Uterus (tissue), 4 donors: Measurements from ENCODE around the gene RPP21. TPM values are rescaled to one million over a fixed set of nuclear protein-coding genes. Genes with fewer than 3 reads are reported as not detected.

Source experiments
- DNase-seq, 2 donors: peaks; one replicate each; pipeline ENCODE4 v3.0.0-alpha.2; 2019 to 2020
- H3K27ac ChIP-seq, 2 donors: fragments of 200-600 bp; sonication (generic); 1 replicate in 1 of 2; 2 replicates in 1 of 2; pipeline ENCODE4 v1.5.1; 2016 to 2018
- H3K27me3 ChIP-seq, 2 donors: fragments of 200-600 bp; sonication (generic); one replicate each; pipeline ENCODE4 v1.5.1; 2018 to 2019; ENCODE audit warnings: control low read depth in 1 of 2
- H3K36me3 ChIP-seq, 2 donors: fragments of 200-600 bp; sonication (generic); one replicate each; pipeline ENCODE4 v1.5.1; 2019; ENCODE audit warnings: control low read depth in 1 of 2
- H3K4me1 ChIP-seq, 2 donors: fragments of 200-600 bp; sonication (generic); one replicate each; pipeline ENCODE4 v1.5.1; 2018 to 2019; ENCODE audit warnings: control low read depth in 1 of 2
- H3K4me3 ChIP-seq, 2 donors: fragments of 200-600 bp; sonication (generic); 1 replicate in 1 of 2; 2 replicates in 1 of 2; pipeline ENCODE4 v1.5.1; 2018 to 2019; ENCODE audit warnings: mild to moderate bottlenecking in 1 of 2
- H3K9me3 ChIP-seq, 2 donors: fragments of 200-600 bp; sonication (generic); one replicate each; pipeline ENCODE4 v1.5.1; 2019; ENCODE audit warnings: control low read depth in 1 of 2
- POLR2A ChIP-seq, 2 donors: fragments of 450-650 bp; IDR thresholded peaks; one replicate each; pipeline ENCODE4 v1.6.1; 2016; ENCODE audit warnings: antibody characterized with exemption in 2 of 2, mild to moderate bottlenecking in 1 of 2, moderate library complexity in 1 of 2
- intact Hi-C: fragments of 100-400 bp; cut with DNase I; formaldehyde crosslinking; loops from one replicate; pipeline ENCODE4 v1.15.1; 2023; ENCODE audit warnings: low total_unique reads
- small RNA-seq: library from RNA; depleted of rRNA; stranded (forward); fragments of <200 nt; gene quantifications from one replicate; pipeline ENCODE3, GENCODE V24; 2016
- total RNA-seq, 4 donors: library from RNA; depleted of rRNA in 3 of 4; stranded (reverse); fragments of >200 nt in 3 of 4; gene quantifications; one replicate each; pipeline versions ENCODE4 v1.1.0 to v1.2.4, GENCODE V29; 2014 to 2023
- TF ChIP-seq, protein P1 (sequence below), 4 experiments: fragments of 200-600 bp in 2 of 4; fragments of 450-650 bp in 2 of 4; sonication (generic) in 2 of 4; IDR thresholded peaks; one replicate each; pipeline ENCODE4 v1.5.1; 2016 to 2019; ENCODE audit warnings: antibody characterized with exemption in 4 of 4, mild to moderate bottlenecking in 2 of 4, moderate library complexity in 1 of 4
- donor health status: DM: yes; HTN: yes; CAD: no.

Gene RPP21
- total RNA-seq, 4 donors from 2014 or later = 12.9 to 220 (median 66.1) TPM

DNA sequence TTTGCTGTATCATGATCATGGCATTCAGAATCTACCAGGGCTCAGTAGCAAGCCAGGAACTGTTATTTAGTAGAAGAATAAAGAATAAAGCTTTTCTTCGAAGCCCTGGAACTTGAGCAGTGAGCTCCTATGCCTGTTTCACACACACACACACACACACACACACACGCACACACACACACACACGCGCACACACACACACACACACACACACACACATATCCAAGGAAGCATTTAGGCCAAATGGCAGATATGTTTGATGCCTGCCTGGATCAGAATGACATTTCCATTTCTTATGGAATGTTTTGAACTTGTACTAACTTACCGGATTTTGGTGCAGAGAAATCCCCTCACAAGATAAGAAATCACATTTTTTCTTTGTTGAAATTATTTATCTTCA lies 35.5 kb downstream of the RPP21 start:
- intact Hi-C loops = no loop called here
- Histone ChIP-seq H3K4me1 (no peaks in the 10 kb centered on the region), H3K27ac (no peak overlapping the region), H3K9me3 (no peaks in the 10 kb centered on the region), H3K27me3 (peaks cover 0 to 4% of the 10 kb centered on the region in 2 donors), H3K4me3 (no peak overlapping the region), H3K36me3 (no peaks in the 10 kb centered on the region)
- TF ChIP-seq, protein P1, sequence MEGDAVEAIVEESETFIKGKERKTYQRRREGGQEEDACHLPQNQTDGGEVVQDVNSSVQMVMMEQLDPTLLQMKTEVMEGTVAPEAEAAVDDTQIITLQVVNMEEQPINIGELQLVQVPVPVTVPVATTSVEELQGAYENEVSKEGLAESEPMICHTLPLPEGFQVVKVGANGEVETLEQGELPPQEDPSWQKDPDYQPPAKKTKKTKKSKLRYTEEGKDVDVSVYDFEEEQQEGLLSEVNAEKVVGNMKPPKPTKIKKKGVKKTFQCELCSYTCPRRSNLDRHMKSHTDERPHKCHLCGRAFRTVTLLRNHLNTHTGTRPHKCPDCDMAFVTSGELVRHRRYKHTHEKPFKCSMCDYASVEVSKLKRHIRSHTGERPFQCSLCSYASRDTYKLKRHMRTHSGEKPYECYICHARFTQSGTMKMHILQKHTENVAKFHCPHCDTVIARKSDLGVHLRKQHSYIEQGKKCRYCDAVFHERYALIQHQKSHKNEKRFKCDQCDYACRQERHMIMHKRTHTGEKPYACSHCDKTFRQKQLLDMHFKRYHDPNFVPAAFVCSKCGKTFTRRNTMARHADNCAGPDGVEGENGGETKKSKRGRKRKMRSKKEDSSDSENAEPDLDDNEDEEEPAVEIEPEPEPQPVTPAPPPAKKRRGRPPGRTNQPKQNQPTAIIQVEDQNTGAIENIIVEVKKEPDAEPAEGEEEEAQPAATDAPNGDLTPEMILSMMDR (IDR thresholded peaks at IDR 0.05) = no peak
- no peak for TF ChIP-seq POLR2A (IDR thresholded peaks at IDR 0.05)
- no peak for DNase-seq

DNA sequence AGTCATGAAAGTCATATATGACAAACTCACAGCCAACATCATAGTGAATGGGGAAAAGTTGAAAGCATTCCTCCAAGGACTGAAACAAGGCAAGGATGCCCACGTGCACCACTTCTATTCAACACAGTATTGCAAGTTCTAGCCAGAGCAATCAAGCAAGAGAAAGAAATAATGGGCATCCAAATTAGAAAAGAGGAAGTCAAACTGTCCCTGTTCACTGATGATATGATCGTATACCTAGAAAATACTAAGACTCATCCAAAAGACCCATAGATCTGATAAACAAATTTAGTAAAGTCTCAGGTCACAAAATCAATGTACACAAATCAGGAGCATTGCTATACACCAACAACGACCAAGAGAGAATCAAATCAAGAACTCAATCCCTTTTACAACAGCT lies 41.2 kb downstream of the RPP21 start:
- no peak for DNase-seq
- Histone ChIP-seq H3K36me3 (no peaks in the 10 kb centered on the region), H3K4me3 (no peak overlapping the region), H3K27ac (no peak overlapping the region), H3K4me1 (no peaks in the 10 kb centered on the region), H3K27me3 (peaks cover 0 to 4% of the 10 kb centered on the region in 2 donors), H3K9me3 (no peaks in the 10 kb centered on the region)
- TF ChIP-seq, protein P1 (IDR thresholded peaks at IDR 0.05) = no peak
- TF ChIP-seq POLR2A (IDR thresholded peaks at IDR 0.05) = no peak
- intact Hi-C loops = no loop called here

DNA sequence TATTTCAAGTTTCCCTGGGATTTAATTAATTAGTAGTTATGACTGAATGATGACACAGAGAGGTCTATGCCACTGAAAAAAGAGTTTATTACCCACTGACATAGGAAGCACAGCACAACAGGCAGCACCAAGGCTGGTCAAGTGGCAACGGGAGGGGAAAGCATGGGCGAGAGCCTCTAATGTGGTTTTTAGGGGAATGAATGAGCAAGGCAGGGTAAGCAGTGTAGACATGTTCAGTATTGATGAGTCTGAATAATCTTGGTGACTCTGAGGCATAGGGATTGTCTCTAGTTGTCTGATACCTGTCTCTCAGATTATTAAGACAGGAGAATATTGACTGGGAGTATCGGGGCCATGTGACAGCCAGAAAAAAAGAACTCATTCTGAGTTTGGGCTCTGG lies 46.3 kb downstream of the RPP21 start:
- TF ChIP-seq, protein P1 (IDR thresholded peaks at IDR 0.05) = no peak
- no peak for TF ChIP-seq POLR2A (IDR thresholded peaks at IDR 0.05)
- intact Hi-C loops = no loop called here
- Histone ChIP-seq H3K27me3 (no peaks in the 10 kb centered on the region), H3K4me1 (no peaks in the 10 kb centered on the region), H3K36me3 (no peaks in the 10 kb centered on the region), H3K4me3 (no peak overlapping the region), H3K27ac (no peak overlapping the region), H3K9me3 (no peaks in the 10 kb centered on the region)
- no peak for DNase-seq

DNA sequence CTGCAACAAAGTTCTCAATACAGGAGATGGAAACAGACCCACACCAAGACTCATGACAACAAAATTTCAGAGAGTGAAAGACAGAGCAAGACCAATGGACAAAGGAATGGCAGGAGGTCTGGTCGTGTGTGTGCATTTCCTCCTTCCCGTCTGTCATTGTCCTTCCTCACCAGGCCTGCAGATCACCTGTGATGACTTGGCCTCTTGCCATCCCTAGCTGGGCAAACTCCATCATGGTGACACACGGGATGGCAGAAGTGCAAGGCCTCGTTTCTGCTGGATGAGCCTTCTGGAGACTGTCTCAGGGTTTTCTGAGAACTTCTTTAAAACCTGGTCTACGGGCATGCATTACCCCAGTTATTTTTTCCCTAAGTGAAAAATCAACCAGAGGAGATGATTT lies 49.2 kb downstream of the RPP21 start:
- TF ChIP-seq, protein P1 (IDR thresholded peaks at IDR 0.05) = no peak
- no peak for TF ChIP-seq POLR2A (IDR thresholded peaks at IDR 0.05)
- Histone ChIP-seq H3K9me3 (no peaks in the 10 kb centered on the region), H3K4me1 (no peaks in the 10 kb centered on the region), H3K27me3 (no peaks in the 10 kb centered on the region), H3K27ac (no peak overlapping the region), H3K4me3 (no peak overlapping the region), H3K36me3 (no peaks in the 10 kb centered on the region)
- DNase-seq = no peak
- intact Hi-C loops = no loop called here

Small RNAs within 50 kb of the gene (small RNA-seq; reads per million reads assigned to genes)
- gene HLA-N = not detected

Other genes with a start within 250 kb of the RPP21 start
- not detected for gene TRIM31, start 232.1 kb upstream of the RPP21 start, total RNA-seq
- not detected for gene TRIM40, start 209.0 kb upstream of the RPP21 start, total RNA-seq
- under 1 TPM in 1 of 4 donors, not detected in 3; 0.69 TPM for gene TRIM10, start 183.9 kb upstream of the RPP21 start, total RNA-seq
- gene TRIM15, start 181.6 kb upstream of the RPP21 start, total RNA-seq = not detected
- 10 to 100 TPM; 14.9 to 38.1 (median 30.0) TPM for gene TRIM26, start 131.8 kb upstream of the RPP21 start, total RNA-seq
- gene TRIM39, start 18.2 kb upstream of the RPP21 start, total RNA-seq = 10 to 100 TPM in 3 of 4 donors, 1 to 10 TPM in 1; 3.2 to 29.7 (median 18.7) TPM
- gene HLA-E, start 144.4 kb downstream of the RPP21 start, total RNA-seq = 100 to 1,000 TPM; 207 to 628 (median 416) TPM
- 100 to 1,000 TPM in 2 of 4 donors, 10 to 100 TPM in 1, 1 to 10 TPM in 1; 7.2 to 150 (median 79.5) TPM for gene GNL1, start 211.3 kb downstream of the RPP21 start, total RNA-seq
- gene PRR3, start 212.1 kb downstream of the RPP21 start, total RNA-seq = 10 to 100 TPM in 2 of 4 donors, 1 to 10 TPM in 2; 4.4 to 23.0 (median 16.2) TPM
- 10 to 100 TPM; 17.4 to 48.6 (median 28.9) TPM for gene ABCF1, start 226.3 kb downstream of the RPP21 start, total RNA-seq